Muscle layer of colon (tissue), 2 donors: ENCODE results near the gene TTPAL.

Experiments
- H3K27ac ChIP-seq: one replicate; pipeline ENCODE4 v1.7.0; 2013; ENCODE audit warnings: low read depth, mild to moderate bottlenecking, low read length, moderate library complexity
- H3K27me3 ChIP-seq, 2 donors: one replicate each; pipeline ENCODE4 v1.7.0; 2013; ENCODE audit warnings: low read length in 2 of 2, mild to moderate bottlenecking in 2 of 2; ENCODE audit not compliant: insufficient read depth in 2 of 2, control insufficient read depth in 1 of 2
- H3K36me3 ChIP-seq: one replicate; pipeline ENCODE4 v1.7.0; 2013; ENCODE audit warnings: mild to moderate bottlenecking, low read length; ENCODE audit not compliant: insufficient read depth
- H3K4me1 ChIP-seq: one replicate; pipeline ENCODE4 v1.7.0; 2013; ENCODE audit warnings: mild to moderate bottlenecking, low read length; ENCODE audit not compliant: insufficient read depth
- H3K4me3 ChIP-seq, 2 donors: one replicate each; pipeline ENCODE4 v1.7.0; 2013; ENCODE audit warnings: low read length in 2 of 2, low read depth in 1 of 2, mild to moderate bottlenecking in 1 of 2, moderate library complexity in 1 of 2
- H3K9ac ChIP-seq: one replicate; pipeline ENCODE4 v1.7.0; 2013; ENCODE audit warnings: low read length
- H3K9me3 ChIP-seq: one replicate; pipeline ENCODE4 v1.7.0; 2013; ENCODE audit warnings: mild to moderate bottlenecking, low read length
- donor health status: abdominal sarcoma.
- donor health status: Adenocarcinoma of cecum.

Gene TTPAL

DNA sequence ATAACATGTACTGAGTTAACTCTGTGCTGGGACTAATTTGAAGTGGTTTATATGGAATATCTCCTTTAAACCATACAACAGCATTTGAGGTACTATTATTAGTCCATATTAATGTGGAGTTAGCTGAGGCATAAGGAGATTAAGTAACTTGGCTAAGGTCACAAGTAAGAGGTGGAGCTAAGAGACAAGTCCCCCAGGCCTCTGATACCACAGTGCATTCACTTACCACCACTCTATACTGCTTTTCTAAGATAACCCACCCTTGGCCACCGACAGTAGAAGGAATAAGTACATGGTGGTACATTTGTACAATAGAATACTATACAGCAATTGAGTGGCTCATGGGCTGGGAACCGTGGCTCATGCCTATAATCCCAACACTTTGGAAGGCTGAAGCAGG is 16.4 kb upstream of the TTPAL start:
- Histone ChIP-seq H3K9me3 (no peaks in the 10 kb centered on the region), H3K27ac (no peak overlapping the region), H3K27me3 (no peaks in the 10 kb centered on the region), H3K36me3 (no peaks in the 10 kb centered on the region), H3K9ac (no peak overlapping the region), H3K4me3 (no peak overlapping the region), H3K4me1 (no peaks in the 10 kb centered on the region)

DNA sequence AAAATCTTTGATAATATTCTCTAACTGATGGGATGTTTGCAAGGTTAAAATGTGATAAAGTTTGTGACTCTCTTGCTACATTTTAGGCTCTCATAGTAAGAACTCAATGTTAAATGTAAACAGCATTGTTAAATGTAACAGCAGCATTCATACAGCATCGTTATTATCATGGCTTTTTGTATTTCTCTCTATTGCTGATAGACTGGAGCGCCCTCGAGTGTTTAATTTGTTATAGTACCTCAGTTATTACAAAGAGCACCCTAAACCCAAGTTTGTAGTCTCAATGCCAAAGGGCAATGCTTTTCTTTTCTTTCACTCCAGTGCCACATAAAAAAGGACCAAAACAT is 14.9 kb upstream of the TTPAL start:
- Histone ChIP-seq H3K9me3 (no peaks in the 10 kb centered on the region), H3K27me3 (no peaks in the 10 kb centered on the region), H3K27ac (no peak overlapping the region), H3K9ac (no peak overlapping the region), H3K4me1 (no peaks in the 10 kb centered on the region), H3K36me3 (no peaks in the 10 kb centered on the region), H3K4me3 (no peak overlapping the region)

DNA sequence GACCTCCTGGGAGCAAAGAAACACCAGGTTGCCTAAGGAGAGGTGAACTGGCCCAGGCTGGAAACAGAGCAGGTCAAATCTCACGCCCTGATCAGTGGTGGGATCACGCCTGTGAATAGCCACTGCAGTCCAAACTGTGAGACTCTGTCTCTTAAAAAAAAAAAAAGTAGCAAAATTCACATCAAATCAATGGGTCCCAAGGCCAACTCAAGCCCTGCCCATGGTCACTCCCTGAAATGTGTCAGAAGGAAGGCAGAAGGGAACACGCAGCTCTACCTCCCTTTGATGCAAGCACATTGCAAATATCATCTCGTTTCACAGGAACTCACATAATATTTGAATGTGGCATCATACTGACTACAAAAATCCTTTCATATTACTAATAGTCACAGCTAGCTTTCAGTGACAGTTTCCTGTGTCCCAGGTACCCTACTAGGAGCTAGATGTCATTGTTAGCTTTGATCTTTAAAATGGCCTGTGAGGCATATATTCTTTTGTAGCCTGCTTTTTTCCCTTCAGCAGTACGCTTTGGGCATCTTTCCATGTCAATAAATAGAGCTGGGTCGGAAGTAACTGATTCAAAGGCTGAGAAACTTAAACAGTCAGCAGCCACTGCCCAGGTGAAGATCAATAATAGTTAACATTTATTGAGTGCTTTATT is 14.4 kb upstream of the TTPAL start:
- Histone ChIP-seq H3K36me3 (no peaks in the 10 kb centered on the region), H3K4me3 (no peak overlapping the region), H3K27me3 (no peaks in the 10 kb centered on the region), H3K27ac (no peak overlapping the region), H3K9ac (no peak overlapping the region), H3K4me1 (no peaks in the 10 kb centered on the region), H3K9me3 (no peaks in the 10 kb centered on the region)

DNA sequence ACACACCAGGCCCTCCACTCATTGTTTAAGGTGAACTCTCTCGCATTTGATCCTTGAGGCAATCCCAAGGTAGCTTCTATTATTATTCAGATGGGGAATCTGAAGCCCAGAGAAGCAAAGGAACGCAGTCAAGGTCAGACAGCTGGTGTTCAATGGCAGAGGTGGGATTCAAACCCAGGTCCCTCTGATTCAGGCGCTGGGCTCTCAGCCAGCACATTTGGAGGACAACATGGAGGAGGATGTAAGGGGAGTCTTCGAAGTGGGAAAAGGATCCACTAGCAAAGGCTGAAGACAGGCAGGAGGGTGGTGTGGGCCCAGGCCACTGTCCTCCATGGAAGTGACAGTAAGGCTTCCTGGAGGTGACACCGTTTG is 13.9 kb upstream of the TTPAL start:
- no peaks in the 10 kb centered on the region for H3K9me3 ChIP-seq
- H3K27ac ChIP-seq = no peak overlapping the region
- H3K4me1 ChIP-seq = no peaks in the 10 kb centered on the region
- no peaks in the 10 kb centered on the region for H3K27me3 ChIP-seq
- H3K4me3 ChIP-seq = no peak overlapping the region
- H3K9ac ChIP-seq = no peak overlapping the region
- H3K36me3 ChIP-seq = no peaks in the 10 kb centered on the region

DNA sequence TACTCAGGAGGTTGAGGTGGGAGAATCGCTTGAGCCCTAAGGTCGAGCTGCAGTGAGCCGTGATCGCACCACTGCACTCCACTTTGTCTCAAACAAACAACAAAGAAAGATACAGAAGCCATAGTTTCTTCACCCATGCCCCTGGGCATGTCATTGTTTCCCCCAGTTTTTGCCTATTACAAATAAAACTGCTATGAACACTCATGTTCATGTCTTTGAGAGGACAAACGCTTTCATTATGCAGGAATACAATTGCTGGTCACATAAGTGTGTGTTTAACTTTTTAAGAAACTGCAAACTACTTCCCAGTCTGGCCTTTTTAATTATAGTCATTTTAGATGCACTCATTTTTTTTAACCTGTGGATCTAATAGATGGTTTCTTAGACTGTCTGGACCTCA is 12.2 kb upstream of the TTPAL start:
- no peak overlapping the region for H3K4me3 ChIP-seq
- no peaks in the 10 kb centered on the region for H3K36me3 ChIP-seq
- H3K27me3 ChIP-seq = no peaks in the 10 kb centered on the region
- H3K9me3 ChIP-seq = no peaks in the 10 kb centered on the region
- no peak overlapping the region for H3K9ac ChIP-seq
- no peak overlapping the region for H3K27ac ChIP-seq
- H3K4me1 ChIP-seq = no peaks in the 10 kb centered on the region

DNA sequence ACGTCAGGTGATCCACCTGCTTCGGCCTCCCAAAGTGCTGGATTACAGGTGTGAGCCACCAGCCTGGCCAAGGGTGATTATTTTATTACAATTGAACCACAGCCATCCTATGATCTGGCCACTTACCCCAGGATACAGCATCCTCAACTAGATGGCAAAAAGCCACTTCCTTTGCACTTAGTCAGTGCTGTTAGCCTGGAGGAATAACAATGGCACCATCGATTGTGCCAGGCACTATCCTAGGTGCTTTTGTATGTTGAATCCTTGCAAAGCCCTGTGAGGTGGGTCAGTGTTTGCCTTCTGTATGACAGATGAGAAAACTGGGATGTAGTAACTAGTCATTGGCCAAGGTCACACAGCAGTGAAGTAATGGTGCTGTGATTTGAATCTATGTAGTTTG is 11.2 kb upstream of the TTPAL start:
- H3K4me1 ChIP-seq = no peaks in the 10 kb centered on the region
- H3K9ac ChIP-seq = no peak overlapping the region

DNA sequence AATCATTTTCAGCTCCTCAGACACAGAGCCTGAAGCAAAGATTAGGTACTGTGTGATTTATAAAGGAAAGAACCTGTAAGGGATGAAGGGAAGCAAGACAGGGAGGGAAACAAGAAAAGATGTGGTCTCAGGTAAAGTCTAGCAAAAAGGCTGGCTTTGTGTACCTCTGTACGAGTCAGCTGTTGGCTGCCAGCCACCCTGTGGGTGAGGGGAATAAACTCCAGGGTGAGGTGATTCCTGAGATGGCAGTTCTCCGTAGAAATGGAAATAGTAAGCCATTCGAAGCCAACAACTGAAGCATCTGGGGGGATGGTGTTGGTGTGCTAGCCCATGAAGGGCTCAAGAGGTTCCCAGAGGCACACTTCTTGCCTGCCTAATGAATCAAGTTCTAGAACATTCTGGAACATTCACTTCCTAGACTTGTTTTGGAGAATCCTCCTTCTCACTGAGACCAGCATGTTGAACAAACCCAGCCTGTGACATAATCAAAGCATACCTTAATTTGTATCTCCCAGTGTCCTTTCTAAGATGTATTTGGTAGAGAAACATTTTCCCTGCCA is 10.6 kb upstream of the TTPAL start:
- H3K9me3 ChIP-seq = no peaks in the 10 kb centered on the region
- H3K27ac ChIP-seq = no peak overlapping the region
- no peak overlapping the region for H3K9ac ChIP-seq
- no peaks in the 10 kb centered on the region for H3K4me1 ChIP-seq
- H3K27me3 ChIP-seq = no peaks in the 10 kb centered on the region
- H3K4me3 ChIP-seq = no peak overlapping the region
- H3K36me3 ChIP-seq = no peaks in the 10 kb centered on the region

More for the DNA sequence above, 11.2 kb upstream of the TTPAL start:
- no peaks in the 10 kb centered on the region for H3K27me3 ChIP-seq
- no peak overlapping the region for H3K4me3 ChIP-seq
- no peaks in the 10 kb centered on the region for H3K9me3 ChIP-seq
- H3K27ac ChIP-seq = no peak overlapping the region
- H3K36me3 ChIP-seq = no peaks in the 10 kb centered on the region

DNA sequence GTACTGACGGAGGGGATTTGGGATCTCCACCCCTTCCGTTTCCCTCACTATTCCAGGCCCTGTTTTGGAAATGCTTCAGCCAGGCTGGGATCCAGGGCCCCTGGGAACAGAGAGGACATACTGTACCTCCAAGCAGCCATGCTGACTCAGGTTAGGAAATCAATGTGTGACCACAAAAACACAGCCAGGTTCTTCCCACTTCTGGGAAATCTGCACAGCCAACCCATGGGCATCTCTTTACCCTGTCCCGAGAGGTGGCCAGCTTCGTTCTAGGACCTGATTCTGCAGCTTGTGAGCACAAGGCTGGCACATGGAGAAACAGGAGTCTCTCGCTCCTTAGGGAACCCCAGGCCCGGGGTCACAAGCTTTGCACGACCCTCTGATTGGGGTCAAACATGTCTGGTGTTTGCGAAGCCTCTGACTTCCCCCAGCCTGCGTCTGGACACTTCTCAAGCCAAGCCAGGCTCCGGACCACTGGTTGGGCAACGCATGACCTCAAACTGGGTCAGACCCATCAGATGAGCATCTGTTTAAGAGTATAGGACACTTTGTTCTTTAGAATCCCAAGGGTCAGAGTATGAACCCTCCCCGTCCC is 8.3 kb upstream of the TTPAL start:
- Histone ChIP-seq H3K9me3 (no peaks in the 10 kb centered on the region), H3K27ac (no peak overlapping the region), H3K36me3 (no peaks in the 10 kb centered on the region), H3K4me3 (no peak overlapping the region), H3K27me3 (no peaks in the 10 kb centered on the region), H3K9ac (no peak overlapping the region), H3K4me1 (no peaks in the 10 kb centered on the region)

DNA sequence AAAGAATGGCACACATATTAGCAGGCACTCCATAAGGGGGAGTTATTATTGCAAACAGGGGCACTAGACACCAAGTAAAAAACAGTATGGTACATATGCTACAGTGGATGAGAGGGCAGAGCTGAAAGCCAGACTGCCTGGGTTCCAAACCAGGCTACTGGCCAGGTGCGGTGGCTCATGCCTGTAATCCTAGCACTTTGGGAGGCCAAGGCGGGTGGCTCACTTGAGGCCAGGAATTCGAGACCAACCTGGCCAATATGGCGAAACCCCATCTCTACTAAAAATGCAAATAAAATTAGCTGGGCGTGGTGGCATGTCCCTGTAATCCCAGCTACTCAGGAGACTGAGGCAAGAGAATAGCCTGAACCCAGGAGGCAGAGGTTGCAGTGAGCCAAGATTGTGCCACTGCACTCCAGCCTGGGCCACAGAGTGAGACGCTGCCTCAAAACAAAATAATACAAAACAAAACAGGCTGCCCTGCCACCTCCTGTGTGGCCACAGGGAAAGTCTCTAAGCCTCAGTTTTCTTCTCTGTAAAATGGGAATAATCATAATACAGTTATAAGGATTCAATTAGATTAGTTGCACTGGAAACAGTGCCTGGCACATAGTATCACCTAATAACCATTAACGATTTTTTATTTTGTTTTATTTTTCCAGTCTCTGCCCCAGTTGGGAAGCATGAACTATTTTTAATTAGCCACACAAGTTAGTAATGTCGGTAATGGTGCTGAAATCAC is 7.5 kb upstream of the TTPAL start:
- Histone ChIP-seq H3K27ac (no peak overlapping the region), H3K36me3 (no peaks in the 10 kb centered on the region), H3K27me3 (no peaks in the 10 kb centered on the region), H3K9me3 (no peaks in the 10 kb centered on the region), H3K9ac (no peak overlapping the region), H3K4me1 (no peaks in the 10 kb centered on the region), H3K4me3 (no peak overlapping the region)

DNA sequence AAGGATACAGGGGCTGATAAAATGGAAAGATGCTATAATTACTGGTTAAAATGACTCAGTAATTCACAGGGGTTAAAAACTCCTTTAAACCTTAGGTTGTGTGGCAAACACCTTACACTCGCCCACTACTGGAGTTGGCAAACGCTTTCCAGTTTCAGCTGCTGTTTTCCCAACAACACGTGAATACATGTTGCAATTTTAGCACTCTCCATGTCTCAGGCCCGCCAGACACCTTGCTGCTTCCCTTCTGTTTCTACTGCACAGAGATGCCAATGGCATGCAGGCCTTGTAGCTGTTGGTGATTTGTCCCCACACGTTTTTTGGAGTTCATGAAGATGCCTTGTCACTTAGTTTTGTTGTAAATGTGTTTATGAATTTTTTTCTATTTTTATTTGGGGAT is 5.3 kb upstream of the TTPAL start:
- Histone ChIP-seq H3K9ac (no peak overlapping the region), H3K27me3 (no peaks in the 10 kb centered on the region), H3K4me1 (peaks cover 5% of the 10 kb centered on the region), H3K9me3 (no peaks in the 10 kb centered on the region), H3K4me3 (no peak overlapping the region), H3K27ac (no peak overlapping the region), H3K36me3 (no peaks in the 10 kb centered on the region)

DNA sequence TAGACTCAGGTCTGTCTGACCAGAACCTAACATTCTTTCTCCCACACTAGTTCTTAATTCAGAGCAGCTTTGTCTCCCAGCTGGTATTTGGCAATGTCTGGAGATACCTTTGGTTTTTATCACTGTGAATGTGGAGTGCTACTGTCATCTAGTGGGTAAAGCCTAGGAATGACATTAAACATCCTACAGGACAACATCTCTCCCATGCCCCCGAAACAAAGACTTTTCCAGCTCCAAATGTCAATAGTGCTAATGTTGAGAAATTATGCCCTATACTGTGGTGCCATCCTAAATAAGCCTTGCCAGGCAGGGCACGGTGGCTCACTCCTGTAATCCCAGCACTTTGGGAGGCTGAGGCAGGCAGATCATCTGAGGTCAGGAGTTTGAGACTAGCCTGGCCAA is 4.2 kb upstream of the TTPAL start:
- H3K4me1 ChIP-seq = peaks cover 7% of the 10 kb centered on the region
- H3K4me3 ChIP-seq = no peak overlapping the region
- H3K9me3 ChIP-seq = no peaks in the 10 kb centered on the region
- no peaks in the 10 kb centered on the region for H3K36me3 ChIP-seq
- H3K27me3 ChIP-seq = no peaks in the 10 kb centered on the region
- no peak overlapping the region for H3K27ac ChIP-seq
- no peak overlapping the region for H3K9ac ChIP-seq
